GM23338 (cell line): ENCODE measurements around the gene GTPBP4. TPM values are rescaled to one million over a fixed set of nuclear protein-coding genes. Genes with fewer than 3 reads are reported as not detected.

Source experiments
- ATAC-seq: fragments of 200-7000 bp; cut with Tn5 transposase; 3 replicates; pipeline ENCODE4 v1.9.1; 2020
- DNase-seq: peaks from one replicate; pipeline ENCODE4 v3.0.0-alpha.2; 2015; ENCODE audit warnings: low spot score
- H2AFZ ChIP-seq: fragments of 200-600 bp; sonication (generic); 2 replicates; pipeline ENCODE4 v1.8.0; 2016; ENCODE audit warnings: antibody characterized with exemption, mild to moderate bottlenecking, moderate library complexity
- H3F3A ChIP-seq: fragments of 200-600 bp; sonication (generic); replicated peaks from 2 replicates; pipeline ENCODE4 v1.8.0; 2017; ENCODE audit warnings: antibody characterized with exemption, mixed run types, low read depth
- H3K27ac ChIP-seq: fragments of 200-600 bp; sonication (generic); 2 replicates; pipeline ENCODE4 v1.6.1; 2016; ENCODE audit warnings: low read depth
- H3K27me3 ChIP-seq: fragments of 200-600 bp; sonication (generic); 2 replicates; pipeline ENCODE4 v1.8.0; 2016; ENCODE audit warnings: mild to moderate bottlenecking, mixed run types, moderate library complexity; ENCODE audit not compliant: insufficient read depth
- H3K36me3 ChIP-seq: fragments of 200-600 bp; sonication (generic); 2 replicates; pipeline ENCODE4 v1.8.0; 2016; ENCODE audit warnings: mild to moderate bottlenecking; ENCODE audit not compliant: insufficient read depth
- H3K4me1 ChIP-seq: fragments of 200-600 bp; sonication (generic); 2 replicates; pipeline ENCODE4 v1.8.0; 2016; ENCODE audit warnings: mild to moderate bottlenecking, moderate library complexity; ENCODE audit not compliant: insufficient read depth
- H3K4me2 ChIP-seq: fragments of 200-600 bp; sonication (generic); 2 replicates; pipeline ENCODE4 v1.7.1; 2017; ENCODE audit warnings: mixed run types
- H3K4me3 ChIP-seq: fragments of 200-600 bp; sonication (generic); 2 replicates; pipeline ENCODE4 v1.6.1; 2016; ENCODE audit warnings: mixed run types
- H3K79me2 ChIP-seq: fragments of 200-600 bp; sonication (generic); replicated peaks from 2 replicates; pipeline ENCODE4 v1.8.0; 2017; ENCODE audit warnings: mild to moderate bottlenecking; ENCODE audit not compliant: insufficient read depth
- H3K9me2 ChIP-seq: fragments of 200-600 bp; sonication (generic); 2 replicates; pipeline ENCODE4 v1.8.0; 2017; ENCODE audit not compliant: insufficient read depth
- H4K20me1 ChIP-seq: fragments of 200-600 bp; sonication (generic); replicated peaks from 2 replicates; pipeline ENCODE4 v1.8.0; 2017; ENCODE audit warnings: mild to moderate bottlenecking; ENCODE audit not compliant: insufficient read depth
- H3K27ac Mint-ChIP-seq: 2 replicates; pipeline ENCODE4 v1.8.0; 2020; ENCODE audit warnings: inconsistent platforms, mild to moderate bottlenecking, moderate library complexity, mixed read lengths
- H3K27me3 Mint-ChIP-seq: 3 replicates; pipeline ENCODE4 v1.8.0; 2022; ENCODE audit warnings: low read depth, mild to moderate bottlenecking, moderate library complexity, mixed read lengths, inconsistent platforms; ENCODE audit not compliant: insufficient read depth, poor library complexity
- H3K36me3 Mint-ChIP-seq: 3 replicates; pipeline ENCODE4 v1.8.0; 2021; ENCODE audit warnings: low read depth, mild to moderate bottlenecking, inconsistent platforms, moderate library complexity, mixed read lengths
- H3K4me1 Mint-ChIP-seq: 3 replicates; pipeline ENCODE4 v1.8.0; 2020; ENCODE audit warnings: mild to moderate bottlenecking, inconsistent platforms, mixed read lengths
- H3K4me3 Mint-ChIP-seq: 3 replicates; pipeline ENCODE4 v1.8.0; 2021; ENCODE audit warnings: moderate library complexity, mild to moderate bottlenecking, inconsistent platforms, mixed read lengths
- H3K9me3 Mint-ChIP-seq: 3 replicates; pipeline ENCODE4 v1.8.0; 2020; ENCODE audit warnings: moderate library complexity, mild to moderate bottlenecking, inconsistent platforms, mixed read lengths
- CREB1 ChIP-seq: fragments of 250-450 bp; sonication (Bioruptor Pico); IDR thresholded peaks from 2 replicates; pipeline ENCODE4 v1.5.0; 2020; ENCODE audit warnings: low read depth, mild to moderate bottlenecking, moderate library complexity
- CTCF ChIP-seq, 2 experiments: fragments of 200-600 bp in 1 of 2; sonication (generic) in 1 of 2; conservative IDR thresholded peaks; 2 replicates each; pipeline versions ENCODE4 v1.5.1 to v1.6.1; 2016 to 2017; ENCODE audit warnings: antibody characterized with exemption in 2 of 2, low read depth in 2 of 2, mild to moderate bottlenecking in 2 of 2, moderate library complexity in 1 of 2
- EZH2 ChIP-seq: fragments of 200-600 bp; sonication (generic); IDR thresholded peaks from one replicate; pipeline ENCODE4 v1.8.0; 2017; ENCODE audit warnings: antibody characterized with exemption, mild to moderate bottlenecking, low read depth; ENCODE audit not compliant: unreplicated experiment
- EZH2phosphoT487 ChIP-seq: fragments of 200-600 bp; sonication (generic); IDR thresholded peaks from one replicate; pipeline ENCODE4 v1.8.1; 2018; ENCODE audit warnings: antibody characterized with exemption; ENCODE audit not compliant: unreplicated experiment
- JUNB ChIP-seq: IDR thresholded peaks from one replicate; pipeline ENCODE4 v1.6.1; 2016; ENCODE audit warnings: antibody characterized with exemption; ENCODE audit not compliant: unreplicated experiment
- NANOG ChIP-seq: IDR thresholded peaks from 2 replicates; pipeline ENCODE4 v1.6.1; 2016; ENCODE audit warnings: antibody characterized with exemption, borderline replicate concordance
- POLR2AphosphoS5 ChIP-seq: IDR thresholded peaks from 2 replicates; pipeline ENCODE4 v1.6.1; 2016; ENCODE audit warnings: antibody characterized with exemption, low read depth
- STAT1 ChIP-seq: IDR thresholded peaks from one replicate; pipeline ENCODE4 v1.6.1; 2016; ENCODE audit warnings: antibody characterized with exemption; ENCODE audit not compliant: unreplicated experiment
- ZNF114 ChIP-seq: fragments of 250-450 bp; sonication (Bioruptor Pico); IDR thresholded peaks from 2 replicates; pipeline ENCODE4 v1.5.0; 2020; ENCODE audit warnings: mild to moderate bottlenecking, moderate library complexity
- ZNF331 ChIP-seq: fragments of 250-450 bp; sonication (Bioruptor Pico); IDR thresholded peaks from 2 replicates; pipeline ENCODE4 v1.5.0; 2020; ENCODE audit warnings: low read depth, mild to moderate bottlenecking, moderate library complexity
- ZNF462 ChIP-seq: fragments of 250-450 bp; sonication (Bioruptor Pico); IDR thresholded peaks from 2 replicates; pipeline ENCODE4 v1.5.0; 2020; ENCODE audit warnings: mild to moderate bottlenecking, moderate library complexity
- polyA plus RNA-seq: library from polyadenylated mRNA; unstranded; fragments of >200 nt; fragmentation: Nextera tagmentation; extraction: Ambion mirVana; gene quantifications from 2 replicates; pipeline ENCODE4 v1.2.1, GENCODE V29; 2016
- total RNA-seq: library from RNA; depleted of rRNA; stranded (reverse); fragments of >200 nt; shearing (Covaris generic); gene quantifications from 2 replicates; pipeline ENCODE4 v1.2.3, GENCODE V29; 2014
- TF ChIP-seq, protein P1 (sequence below): IDR thresholded peaks from one replicate; pipeline ENCODE4 v1.6.1; 2018; ENCODE audit warnings: antibody characterized with exemption; ENCODE audit not compliant: unreplicated experiment
- TF ChIP-seq, protein P2 (sequence below): IDR thresholded peaks from 2 replicates; pipeline ENCODE4 v1.6.1; 2016; ENCODE audit warnings: antibody characterized with exemption

GTPBP4 gene
- total and polyA plus RNA-seq, 2 experiments from 2014 or later = 56.5 to 62.6 TPM

DNA sequence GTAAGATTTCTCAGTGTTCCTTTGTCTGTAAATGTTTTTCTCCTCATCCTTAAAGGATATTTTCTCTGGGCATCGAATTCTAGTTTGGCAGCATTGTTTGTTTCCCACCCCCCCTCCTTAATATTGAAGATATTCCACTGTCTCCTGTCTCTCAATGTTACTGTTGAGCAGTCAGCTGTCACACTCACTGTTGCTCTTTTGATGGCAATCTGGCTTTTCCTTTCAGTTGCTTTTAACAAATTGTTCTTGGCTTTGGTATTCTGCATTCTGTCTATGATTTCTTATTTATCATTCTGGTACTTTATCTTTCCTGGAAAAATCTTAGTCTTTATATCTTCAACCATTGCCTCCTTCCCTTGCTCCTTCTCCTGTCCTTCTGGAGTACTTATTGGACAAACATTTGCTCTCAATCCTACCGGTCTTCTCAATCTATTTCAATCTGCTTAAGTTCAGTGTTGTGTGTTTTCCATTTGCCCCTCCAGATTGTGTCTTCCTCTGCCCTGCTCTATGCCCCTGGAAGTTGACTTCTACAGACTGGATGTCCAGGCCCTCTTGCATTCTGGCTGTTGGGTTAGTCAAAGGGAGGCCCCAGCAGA lies 9.3 kb upstream of the GTPBP4 start:
- H3F3A ChIP-seq = 0 out of 2 replicates have a peak, but pooled peaks cover 4% of the 10 kb centered on the region
- no peaks in the 10 kb centered on the region for H4K20me1 ChIP-seq
- TF ChIP-seq CREB1 (CRISPR knock-in tag) = no peak
- TF ChIP-seq ZNF331 (CRISPR knock-in tag) = no peak
- TF ChIP-seq, protein P1, sequence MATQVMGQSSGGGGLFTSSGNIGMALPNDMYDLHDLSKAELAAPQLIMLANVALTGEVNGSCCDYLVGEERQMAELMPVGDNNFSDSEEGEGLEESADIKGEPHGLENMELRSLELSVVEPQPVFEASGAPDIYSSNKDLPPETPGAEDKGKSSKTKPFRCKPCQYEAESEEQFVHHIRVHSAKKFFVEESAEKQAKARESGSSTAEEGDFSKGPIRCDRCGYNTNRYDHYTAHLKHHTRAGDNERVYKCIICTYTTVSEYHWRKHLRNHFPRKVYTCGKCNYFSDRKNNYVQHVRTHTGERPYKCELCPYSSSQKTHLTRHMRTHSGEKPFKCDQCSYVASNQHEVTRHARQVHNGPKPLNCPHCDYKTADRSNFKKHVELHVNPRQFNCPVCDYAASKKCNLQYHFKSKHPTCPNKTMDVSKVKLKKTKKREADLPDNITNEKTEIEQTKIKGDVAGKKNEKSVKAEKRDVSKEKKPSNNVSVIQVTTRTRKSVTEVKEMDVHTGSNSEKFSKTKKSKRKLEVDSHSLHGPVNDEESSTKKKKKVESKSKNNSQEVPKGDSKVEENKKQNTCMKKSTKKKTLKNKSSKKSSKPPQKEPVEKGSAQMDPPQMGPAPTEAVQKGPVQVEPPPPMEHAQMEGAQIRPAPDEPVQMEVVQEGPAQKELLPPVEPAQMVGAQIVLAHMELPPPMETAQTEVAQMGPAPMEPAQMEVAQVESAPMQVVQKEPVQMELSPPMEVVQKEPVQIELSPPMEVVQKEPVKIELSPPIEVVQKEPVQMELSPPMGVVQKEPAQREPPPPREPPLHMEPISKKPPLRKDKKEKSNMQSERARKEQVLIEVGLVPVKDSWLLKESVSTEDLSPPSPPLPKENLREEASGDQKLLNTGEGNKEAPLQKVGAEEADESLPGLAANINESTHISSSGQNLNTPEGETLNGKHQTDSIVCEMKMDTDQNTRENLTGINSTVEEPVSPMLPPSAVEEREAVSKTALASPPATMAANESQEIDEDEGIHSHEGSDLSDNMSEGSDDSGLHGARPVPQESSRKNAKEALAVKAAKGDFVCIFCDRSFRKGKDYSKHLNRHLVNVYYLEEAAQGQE = no peak
- TF ChIP-seq STAT1 = no peak
- TF ChIP-seq NANOG = no peak
- no peak for TF ChIP-seq CTCF (conservative IDR thresholded peaks at IDR 0.05; ENCODE audit: low read depth in 2 of 2)
- TF ChIP-seq EZH2 = no peak
- no peak for TF ChIP-seq ZNF462 (CRISPR knock-in tag)
- no peak for TF ChIP-seq ZNF114 (CRISPR knock-in tag)
- no peak for TF ChIP-seq EZH2phosphoT487
- TF ChIP-seq JUNB = no peak
- TF ChIP-seq, protein P2, sequence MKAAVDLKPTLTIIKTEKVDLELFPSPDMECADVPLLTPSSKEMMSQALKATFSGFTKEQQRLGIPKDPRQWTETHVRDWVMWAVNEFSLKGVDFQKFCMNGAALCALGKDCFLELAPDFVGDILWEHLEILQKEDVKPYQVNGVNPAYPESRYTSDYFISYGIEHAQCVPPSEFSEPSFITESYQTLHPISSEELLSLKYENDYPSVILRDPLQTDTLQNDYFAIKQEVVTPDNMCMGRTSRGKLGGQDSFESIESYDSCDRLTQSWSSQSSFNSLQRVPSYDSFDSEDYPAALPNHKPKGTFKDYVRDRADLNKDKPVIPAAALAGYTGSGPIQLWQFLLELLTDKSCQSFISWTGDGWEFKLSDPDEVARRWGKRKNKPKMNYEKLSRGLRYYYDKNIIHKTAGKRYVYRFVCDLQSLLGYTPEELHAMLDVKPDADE = no peak
- no peak for TF ChIP-seq POLR2AphosphoS5
- no peak overlapping the region for H3K4me2 ChIP-seq
- no peaks in the 10 kb centered on the region for H3K36me3 ChIP-seq
- DNase-seq (no peak), ATAC-seq (no peak)
- no peaks in the 10 kb centered on the region; the same call in 2 of the 3 replicates for H3K4me1 Mint-ChIP-seq
- H3K9me3 Mint-ChIP-seq = peaks cover 42% of the 10 kb centered on the region
- H3K4me3 Mint-ChIP-seq = no peak overlapping the region
- no peak overlapping the region for H3K4me3 ChIP-seq
- H3K27ac Mint-ChIP-seq = no peak overlapping the region
- no peak overlapping the region for H2AFZ ChIP-seq
- H3K9me2 ChIP-seq = no peaks in the 10 kb centered on the region
- H3K27me3 Mint-ChIP-seq = no peaks in the 10 kb centered on the region
- no peaks in the 10 kb centered on the region for H3K27me3 ChIP-seq
- no peaks in the 10 kb centered on the region for H3K79me2 ChIP-seq
- no peaks in the 10 kb centered on the region for H3K4me1 ChIP-seq
- H3K36me3 Mint-ChIP-seq = peaks cover 31% of the 10 kb centered on the region
- H3K27ac ChIP-seq = no peak overlapping the region
